PC-3 (cell line): Measurements from ENCODE around the gene CNRIP1.

Source experiments
- EZH2 ChIP-seq: fragments of 300-600 bp; sonication (generic); IDR thresholded peaks from one replicate; pipeline ENCODE4 v1.6.1; 2017; ENCODE audit warnings: antibody characterized with exemption, mild to moderate bottlenecking, low read length; ENCODE audit not compliant: unreplicated experiment
- EZH2phosphoT487 ChIP-seq: fragments of 300-600 bp; sonication (generic); IDR thresholded peaks from 2 replicates; pipeline ENCODE4 v1.6.1; 2018; ENCODE audit warnings: mild to moderate bottlenecking, antibody characterized with exemption, low read length, borderline replicate concordance
- TF ChIP-seq, protein P1 (sequence below): fragments of 300-600 bp; sonication (generic); conservative IDR thresholded peaks from 2 replicates; pipeline ENCODE4 v1.5.1; 2017; ENCODE audit warnings: antibody characterized with exemption, low read depth, mild to moderate bottlenecking, low read length

DNA sequence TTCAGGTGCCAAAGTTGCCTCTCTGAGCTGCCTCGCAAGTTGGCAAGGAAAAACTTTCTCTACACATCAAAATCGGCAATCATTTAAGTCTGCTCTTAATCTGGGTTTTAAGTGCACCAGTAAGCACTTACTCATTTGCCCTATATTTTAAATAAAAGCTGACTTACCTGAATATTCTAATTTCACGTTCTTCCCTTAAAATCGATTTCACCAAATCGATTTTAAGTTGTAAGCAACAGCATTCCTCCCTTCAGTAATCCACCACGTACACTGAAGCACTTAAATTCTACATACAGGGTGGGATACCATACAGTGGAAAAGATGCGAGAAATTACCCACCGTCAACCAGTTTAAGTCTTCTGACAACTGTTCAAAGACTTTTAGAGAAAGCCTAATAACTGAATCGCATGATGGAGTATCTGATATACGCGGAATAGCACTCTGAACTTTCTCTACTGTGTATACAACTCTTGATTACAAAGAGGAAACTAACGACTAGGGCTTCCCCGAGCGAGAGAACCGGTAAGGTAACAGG lies 69.0 kb downstream of the CNRIP1 start:
- TF ChIP-seq EZH2 (no peak), EZH2phosphoT487 (no peak)
- TF ChIP-seq, protein P1, sequence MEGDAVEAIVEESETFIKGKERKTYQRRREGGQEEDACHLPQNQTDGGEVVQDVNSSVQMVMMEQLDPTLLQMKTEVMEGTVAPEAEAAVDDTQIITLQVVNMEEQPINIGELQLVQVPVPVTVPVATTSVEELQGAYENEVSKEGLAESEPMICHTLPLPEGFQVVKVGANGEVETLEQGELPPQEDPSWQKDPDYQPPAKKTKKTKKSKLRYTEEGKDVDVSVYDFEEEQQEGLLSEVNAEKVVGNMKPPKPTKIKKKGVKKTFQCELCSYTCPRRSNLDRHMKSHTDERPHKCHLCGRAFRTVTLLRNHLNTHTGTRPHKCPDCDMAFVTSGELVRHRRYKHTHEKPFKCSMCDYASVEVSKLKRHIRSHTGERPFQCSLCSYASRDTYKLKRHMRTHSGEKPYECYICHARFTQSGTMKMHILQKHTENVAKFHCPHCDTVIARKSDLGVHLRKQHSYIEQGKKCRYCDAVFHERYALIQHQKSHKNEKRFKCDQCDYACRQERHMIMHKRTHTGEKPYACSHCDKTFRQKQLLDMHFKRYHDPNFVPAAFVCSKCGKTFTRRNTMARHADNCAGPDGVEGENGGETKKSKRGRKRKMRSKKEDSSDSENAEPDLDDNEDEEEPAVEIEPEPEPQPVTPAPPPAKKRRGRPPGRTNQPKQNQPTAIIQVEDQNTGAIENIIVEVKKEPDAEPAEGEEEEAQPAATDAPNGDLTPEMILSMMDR = no peak
